ENCODE measurements around the gene MRM3.
"Not testable (repeated sequence)": the region's sequence is repeated elsewhere in the genome, so short reads cannot be mapped to it uniquely, and the experiment has no call there.

Gene MRM3

DNA sequence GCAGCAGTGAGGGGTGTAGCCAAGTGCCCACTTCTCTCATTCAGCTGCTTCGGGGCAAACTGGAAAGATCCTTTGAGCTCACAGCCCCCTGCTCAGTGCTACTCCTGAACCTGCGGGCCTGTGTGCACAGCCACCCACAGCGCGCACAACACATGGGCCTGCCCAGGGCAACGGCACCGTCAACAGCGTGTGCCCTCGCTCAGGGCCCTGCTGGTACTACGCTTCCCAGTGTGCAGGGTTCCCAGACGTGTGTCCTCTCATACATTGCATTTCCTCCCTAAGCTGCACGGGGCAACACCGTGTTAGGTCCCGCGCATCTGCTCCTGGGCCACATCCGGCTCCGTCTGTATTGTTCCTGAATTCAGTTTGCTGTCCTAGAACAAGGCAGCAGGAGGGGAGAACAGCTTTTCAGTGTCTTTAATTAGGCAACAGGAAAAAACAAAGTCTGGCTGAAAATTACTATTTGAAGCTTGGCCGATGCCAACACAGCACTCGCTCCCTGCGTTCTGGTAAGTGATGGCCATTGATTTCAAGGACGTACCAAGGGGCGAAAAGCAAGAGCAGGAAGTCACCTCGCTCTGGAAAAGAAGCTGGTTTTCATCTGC is 15.2 kb downstream of the MRM3 start:
- H3K27ac Mint-ChIP-seq: no peak overlapping the region
- H3K36me3 Mint-ChIP-seq (ENCODE audit: low read depth): no peaks in the 10 kb centered on the region
- peaks cover 7% of the 10 kb centered on the region for H3K4me1 Mint-ChIP-seq (ENCODE audit: low read depth)
- no peak overlapping the region for H3K4me3 Mint-ChIP-seq
- no peaks in the 10 kb centered on the region for H3K9me3 Mint-ChIP-seq
- H3K27me3 Mint-ChIP-seq (ENCODE audit: low read depth): no peaks in the 10 kb centered on the region

DNA sequence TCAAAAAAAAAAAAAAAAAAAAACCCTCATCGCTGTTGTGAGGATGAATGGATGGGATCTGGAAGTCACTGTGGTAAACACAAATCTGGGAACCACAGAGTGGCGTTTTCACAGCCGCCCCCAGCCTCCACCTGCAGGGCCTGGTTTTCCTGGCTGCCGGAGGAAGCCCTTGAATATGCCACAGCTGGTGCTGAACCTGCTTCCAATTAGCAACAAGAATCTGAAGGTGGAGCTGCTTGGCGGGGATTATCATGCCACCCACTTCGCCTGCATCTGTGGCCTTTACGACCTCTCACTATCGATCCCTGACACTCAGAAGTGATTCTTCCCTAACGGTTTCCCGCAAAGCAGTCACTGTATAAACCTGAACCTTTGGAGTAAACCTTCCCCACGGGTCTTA is 16.1 kb downstream of the MRM3 start:
- Mint-ChIP-seq H3K27ac (no peak overlapping the region), H3K4me3 (no peak overlapping the region), H3K9me3 (no peaks in the 10 kb centered on the region), H3K27me3 (ENCODE audit: low read depth) (no peaks in the 10 kb centered on the region), H3K36me3 (ENCODE audit: low read depth) (no peaks in the 10 kb centered on the region), H3K4me1 (ENCODE audit: low read depth) (peaks cover 7% of the 10 kb centered on the region)

DNA sequence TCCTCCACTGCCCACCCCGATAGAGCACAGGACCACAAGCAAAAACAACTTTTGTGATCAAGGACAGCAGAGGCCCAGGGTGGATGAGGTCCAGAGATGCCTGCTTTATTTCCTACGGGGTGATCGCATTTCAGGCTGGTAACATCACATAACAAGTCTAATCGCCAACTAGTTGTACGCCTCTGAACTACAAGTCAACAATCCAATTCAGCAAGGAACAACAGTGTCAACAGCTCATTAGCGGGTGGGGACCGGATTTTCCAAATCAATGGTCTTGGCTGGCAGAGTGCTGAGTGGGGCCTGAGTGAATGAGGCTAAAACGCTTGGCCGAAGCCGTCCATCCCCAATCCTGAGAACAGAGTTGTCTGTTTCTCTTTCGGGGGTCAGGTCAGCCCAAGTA is 17.1 kb downstream of the MRM3 start:
- H3K36me3 Mint-ChIP-seq (ENCODE audit: low read depth): no peaks in the 10 kb centered on the region
- H3K27me3 Mint-ChIP-seq (ENCODE audit: low read depth): no peaks in the 10 kb centered on the region
- peaks cover 7% of the 10 kb centered on the region for H3K4me1 Mint-ChIP-seq (ENCODE audit: low read depth)
- no peak overlapping the region for H3K4me3 Mint-ChIP-seq
- H3K9me3 Mint-ChIP-seq: no peaks in the 10 kb centered on the region
- H3K27ac Mint-ChIP-seq: no peak overlapping the region

DNA sequence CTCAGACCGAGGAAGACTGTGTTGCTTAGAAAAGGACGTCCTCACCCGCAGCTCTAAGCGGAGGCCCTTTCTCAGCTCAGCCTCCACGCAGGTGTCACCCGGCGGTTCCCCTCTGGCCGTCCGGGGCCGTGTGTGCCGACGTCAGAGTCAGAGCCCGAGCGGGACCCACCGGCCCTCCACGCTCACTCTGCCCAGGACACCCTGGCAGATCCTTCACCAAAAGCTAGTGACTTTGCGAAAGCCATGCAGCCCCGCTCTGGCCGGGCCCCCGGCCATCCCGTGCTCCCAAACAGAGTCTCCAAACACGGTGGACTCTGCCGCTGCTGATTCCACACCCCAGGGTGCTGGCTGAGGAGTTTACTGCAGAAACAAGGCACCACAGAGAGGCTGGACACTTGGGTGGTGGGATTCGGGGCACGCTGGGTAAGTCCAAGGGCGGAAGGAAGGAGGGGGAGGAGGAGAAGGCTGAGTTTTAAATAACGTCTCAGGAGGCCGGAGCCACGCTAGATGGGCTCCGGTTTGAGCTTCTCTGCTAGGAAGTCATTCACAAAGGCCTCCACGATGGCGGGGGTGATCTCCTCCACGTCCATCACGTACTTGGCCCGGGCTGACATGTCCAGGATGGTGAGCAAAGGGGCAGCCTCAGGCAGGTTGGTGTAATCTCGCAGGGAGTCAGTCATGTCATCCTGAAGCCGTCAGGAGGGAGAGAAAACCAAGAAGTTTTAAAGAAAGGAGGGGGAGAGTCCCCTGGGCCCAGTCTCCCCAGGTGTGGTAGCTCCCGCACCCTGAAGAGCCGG is 18.5 kb downstream of the MRM3 start:
- no peaks in the 10 kb centered on the region for H3K4me1 Mint-ChIP-seq (ENCODE audit: low read depth)
- no peaks in the 10 kb centered on the region for H3K9me3 Mint-ChIP-seq
- H3K4me3 Mint-ChIP-seq: no peak overlapping the region
- no peak overlapping the region for H3K27ac Mint-ChIP-seq
- H3K27me3 Mint-ChIP-seq (ENCODE audit: low read depth): no peaks in the 10 kb centered on the region
- H3K36me3 Mint-ChIP-seq (ENCODE audit: low read depth): no peaks in the 10 kb centered on the region

DNA sequence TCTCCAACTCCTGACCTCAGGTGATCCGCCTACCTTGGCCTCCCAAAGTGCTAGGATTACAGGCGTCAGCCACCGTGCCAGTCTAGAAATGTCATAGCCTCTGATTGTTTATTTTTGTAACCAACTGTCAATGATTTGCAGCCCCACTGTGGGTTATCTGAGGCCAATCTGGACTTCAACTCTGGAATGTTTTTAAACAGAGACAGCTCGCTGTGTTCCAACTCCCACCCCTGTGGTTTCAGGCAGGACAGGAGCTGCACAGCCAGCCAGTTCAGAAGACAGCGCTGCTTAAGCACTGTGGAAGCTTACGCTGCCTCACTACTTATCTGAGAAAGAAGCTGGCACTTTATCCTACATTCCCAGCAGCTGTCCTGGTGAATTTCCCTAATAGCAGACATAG is 19.5 kb downstream of the MRM3 start:
- Mint-ChIP-seq H3K4me1 (ENCODE audit: low read depth) (no peaks in the 10 kb centered on the region), H3K9me3 (no peaks in the 10 kb centered on the region), H3K27ac (no peak overlapping the region), H3K36me3 (ENCODE audit: low read depth) (no peaks in the 10 kb centered on the region), H3K4me3 (no peak overlapping the region), H3K27me3 (ENCODE audit: low read depth) (no peaks in the 10 kb centered on the region)

DNA sequence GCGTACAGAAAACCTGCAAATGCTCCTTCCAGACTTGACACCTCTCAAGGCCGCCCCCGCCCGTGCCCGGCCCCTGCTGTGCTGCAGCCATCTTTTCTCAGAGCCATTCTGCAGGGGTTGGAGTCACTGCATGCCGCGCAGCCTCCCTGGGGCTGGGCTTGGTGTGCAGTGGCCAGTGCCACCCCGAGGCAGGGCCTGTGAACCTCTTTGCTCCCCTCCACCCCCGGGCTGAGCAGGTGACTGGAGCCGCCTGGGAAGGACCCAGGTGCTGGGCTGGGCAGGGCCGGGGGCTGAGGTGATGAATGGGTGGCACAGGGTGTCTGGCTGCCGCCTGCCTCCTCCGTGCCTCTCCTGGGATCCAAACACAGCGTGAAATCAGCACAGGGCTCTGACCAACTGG is 20.3 kb downstream of the MRM3 start:
- no peaks in the 10 kb centered on the region for H3K4me1 Mint-ChIP-seq (ENCODE audit: low read depth)
- no peaks in the 10 kb centered on the region for H3K36me3 Mint-ChIP-seq (ENCODE audit: low read depth)
- no peak overlapping the region for H3K4me3 Mint-ChIP-seq
- H3K27ac Mint-ChIP-seq: no peak overlapping the region
- H3K9me3 Mint-ChIP-seq: no peaks in the 10 kb centered on the region
- no peaks in the 10 kb centered on the region for H3K27me3 Mint-ChIP-seq (ENCODE audit: low read depth)

DNA sequence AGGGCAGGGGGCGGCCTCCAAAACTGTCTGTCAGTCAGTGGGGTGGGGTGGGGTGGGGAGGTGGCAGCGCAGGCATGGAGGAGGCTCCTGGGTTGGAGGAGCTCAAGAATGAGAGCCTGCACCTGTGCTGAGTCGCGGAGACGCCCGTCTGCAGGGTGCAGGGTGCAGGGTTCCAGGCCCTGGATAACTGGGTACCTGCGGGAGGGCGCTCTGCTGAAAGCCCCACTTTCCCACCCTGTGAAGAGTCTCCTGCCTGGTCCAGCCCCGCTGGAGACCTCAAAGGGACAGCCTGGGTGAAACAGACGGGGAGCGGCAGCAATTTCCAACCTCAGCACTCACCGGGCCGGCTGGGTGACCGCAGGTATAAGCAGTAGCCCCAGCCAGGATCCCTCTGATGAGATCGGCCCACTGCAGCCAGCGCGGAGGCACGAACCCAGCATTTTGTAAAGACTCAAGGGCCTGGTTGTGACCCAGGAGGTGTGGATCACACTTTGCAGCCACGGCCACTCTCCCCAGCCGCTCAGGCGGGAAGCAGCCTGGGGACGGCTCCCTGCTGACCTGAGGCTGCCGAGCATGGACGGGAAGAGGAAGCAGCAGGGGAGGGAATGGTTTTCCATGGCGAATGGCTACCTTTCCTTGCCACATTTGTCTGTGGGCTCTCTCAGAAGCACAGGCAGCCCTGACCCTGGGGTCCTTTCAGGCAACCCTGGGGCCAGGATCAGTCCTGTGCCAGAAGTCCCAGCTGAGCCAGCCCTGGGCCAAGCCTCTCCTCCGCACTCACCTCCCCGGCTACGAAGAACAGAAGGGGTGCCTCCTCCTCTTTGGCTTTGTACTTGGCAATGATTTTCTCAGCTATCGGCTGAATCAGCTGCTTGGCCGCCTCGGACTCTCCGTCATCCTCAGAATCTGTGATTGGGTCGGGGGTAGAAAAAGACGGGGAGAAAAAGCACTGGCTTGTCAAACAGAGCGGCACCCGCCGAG is 21.0 kb downstream of the MRM3 start:
- H3K27ac Mint-ChIP-seq: no peak overlapping the region
- H3K9me3 Mint-ChIP-seq: no peaks in the 10 kb centered on the region
- no peaks in the 10 kb centered on the region for H3K27me3 Mint-ChIP-seq (ENCODE audit: low read depth)
- H3K4me3 Mint-ChIP-seq: no peak overlapping the region
- no peaks in the 10 kb centered on the region for H3K4me1 Mint-ChIP-seq (ENCODE audit: low read depth)
- H3K36me3 Mint-ChIP-seq (ENCODE audit: low read depth): no peaks in the 10 kb centered on the region

DNA sequence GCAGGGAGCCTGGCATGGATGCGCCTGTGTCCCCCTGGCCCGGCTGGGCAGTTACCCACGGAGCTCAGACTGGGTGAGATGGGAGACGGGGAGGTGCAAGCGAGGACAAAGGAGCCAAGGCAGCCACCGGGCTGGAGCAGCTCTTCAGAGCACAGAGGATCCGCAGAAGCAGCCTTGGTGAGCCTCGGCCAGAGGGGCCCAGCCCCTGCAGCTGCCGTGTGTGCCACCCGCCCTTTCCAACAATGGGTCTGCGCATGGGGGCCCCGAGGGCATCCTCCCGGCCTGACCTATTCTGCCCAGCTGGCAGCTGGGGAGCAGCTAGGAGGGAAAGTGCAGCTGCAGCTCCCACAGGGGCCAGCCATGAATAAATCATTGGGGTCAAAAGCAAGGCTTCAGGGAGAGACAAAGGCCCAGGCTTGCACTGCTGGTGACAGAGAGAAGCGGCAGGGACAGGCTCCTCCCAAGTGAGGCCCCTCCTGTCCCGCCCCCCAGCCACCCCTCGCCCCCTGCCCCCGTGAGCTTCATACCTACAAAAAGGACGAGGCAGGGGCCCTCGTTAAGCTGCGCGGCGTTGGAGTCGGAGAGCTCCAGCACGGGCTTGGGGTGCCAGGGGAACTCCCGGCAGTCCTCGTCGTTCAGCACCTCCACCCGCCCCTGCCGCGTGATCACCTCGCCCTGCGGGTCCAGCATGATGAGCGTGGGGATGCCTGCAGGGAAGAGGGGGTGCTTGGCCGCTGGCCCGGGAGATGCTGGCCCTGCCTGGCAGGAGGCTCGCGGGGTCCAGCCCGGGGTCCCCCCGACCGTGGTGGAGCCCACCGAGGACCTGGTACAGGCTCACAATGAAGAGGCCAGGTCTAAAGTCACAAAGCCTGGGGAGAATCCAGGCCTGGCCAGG is 22.6 kb downstream of the MRM3 start:
- H3K9me3 Mint-ChIP-seq: no peaks in the 10 kb centered on the region
- no peak overlapping the region for H3K4me3 Mint-ChIP-seq
- H3K4me1 Mint-ChIP-seq (ENCODE audit: low read depth): no peaks in the 10 kb centered on the region
- no peaks in the 10 kb centered on the region for H3K27me3 Mint-ChIP-seq (ENCODE audit: low read depth)
- no peak overlapping the region for H3K27ac Mint-ChIP-seq
- no peaks in the 10 kb centered on the region for H3K36me3 Mint-ChIP-seq (ENCODE audit: low read depth)

DNA sequence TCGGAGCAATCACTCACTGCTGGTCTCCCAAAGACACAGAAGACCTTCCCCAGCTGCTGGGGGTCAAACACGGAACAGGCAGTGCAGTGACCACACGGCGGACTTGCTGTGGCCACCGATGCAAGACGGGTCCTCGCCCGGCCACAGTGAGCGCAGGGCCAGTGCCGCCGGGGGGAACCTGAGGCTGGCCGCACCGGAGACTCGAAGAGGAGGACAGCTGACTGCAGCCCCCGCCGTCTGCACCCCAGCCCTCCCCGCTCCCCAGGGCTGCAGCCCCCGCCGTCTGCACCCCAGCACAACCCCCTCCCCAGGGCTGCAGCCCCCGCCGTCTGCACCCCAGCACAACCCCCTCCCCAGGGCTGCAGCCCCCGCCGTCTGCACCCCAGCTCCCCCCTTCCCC is 23.7 kb downstream of the MRM3 start:
- H3K36me3 Mint-ChIP-seq (ENCODE audit: low read depth); H3K27ac Mint-ChIP-seq; H3K4me3 Mint-ChIP-seq; H3K4me1 Mint-ChIP-seq (ENCODE audit: low read depth); H3K9me3 Mint-ChIP-seq; H3K27me3 Mint-ChIP-seq (ENCODE audit: low read depth): not testable (repeated sequence)

DNA sequence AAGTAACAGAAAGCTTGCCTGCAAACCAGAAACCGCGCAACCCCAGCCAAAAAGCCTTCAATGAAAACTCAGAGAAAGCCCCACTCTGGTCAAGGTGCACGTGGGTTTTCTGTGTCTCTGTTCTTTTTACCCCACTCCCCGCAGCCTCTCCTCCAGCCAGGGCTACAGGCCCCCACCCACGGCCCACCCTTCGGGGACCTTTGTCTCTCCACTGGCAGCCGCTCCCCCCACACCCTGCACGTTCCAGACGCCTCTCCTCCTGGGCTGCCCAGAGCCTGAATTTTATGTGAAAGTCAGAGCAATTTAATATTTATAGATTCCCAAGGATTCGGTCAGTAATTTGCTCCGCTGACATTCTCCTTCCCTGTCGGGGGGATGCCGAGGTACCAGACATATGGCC is 24.2 kb downstream of the MRM3 start:
- Mint-ChIP-seq H3K36me3 (ENCODE audit: low read depth) (no peaks in the 10 kb centered on the region), H3K9me3 (no peaks in the 10 kb centered on the region), H3K27me3 (ENCODE audit: low read depth) (no peaks in the 10 kb centered on the region), H3K4me1 (ENCODE audit: low read depth) (no peaks in the 10 kb centered on the region), H3K4me3 (no peak overlapping the region), H3K27ac (no peak overlapping the region)

DNA sequence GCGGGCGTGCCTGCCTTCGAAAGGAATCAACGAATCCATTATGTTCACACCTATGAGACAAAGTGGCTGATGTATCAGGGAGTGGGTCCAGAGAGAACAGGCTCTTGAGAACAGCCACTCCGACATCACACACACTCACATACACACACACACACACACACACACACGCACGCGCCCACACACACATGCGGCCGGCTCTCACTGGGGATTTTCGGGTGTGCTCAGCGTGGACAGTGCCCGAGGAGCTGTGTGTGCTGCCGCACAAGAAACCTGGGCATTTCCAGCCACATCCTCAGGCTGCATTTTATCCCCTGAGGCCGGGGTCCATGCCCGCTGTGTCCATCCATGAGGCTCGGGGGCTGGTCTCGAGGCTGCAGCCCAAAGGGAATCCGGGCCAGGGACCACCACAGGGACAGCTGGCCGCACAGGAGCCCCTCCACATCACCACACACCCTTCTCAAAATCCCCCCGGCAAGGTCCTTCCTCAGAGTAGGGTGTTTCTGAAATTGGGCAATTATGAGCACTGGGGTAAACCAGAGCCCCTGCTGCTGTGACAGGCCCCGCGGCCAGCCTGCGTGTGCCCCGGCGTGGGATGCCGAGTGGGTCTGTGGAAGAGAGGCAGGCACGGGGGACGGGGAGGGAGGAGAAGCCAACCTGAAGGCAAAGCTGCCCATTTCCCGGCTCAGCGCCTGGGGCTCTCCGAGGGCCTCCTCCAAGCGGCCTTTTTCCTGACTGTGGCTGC is 24.8 kb downstream of the MRM3 start:
- H3K36me3 Mint-ChIP-seq (ENCODE audit: low read depth): no peaks in the 10 kb centered on the region
- no peak overlapping the region for H3K27ac Mint-ChIP-seq
- no peaks in the 10 kb centered on the region for H3K9me3 Mint-ChIP-seq
- no peaks in the 10 kb centered on the region for H3K4me1 Mint-ChIP-seq (ENCODE audit: low read depth)
- no peaks in the 10 kb centered on the region for H3K27me3 Mint-ChIP-seq (ENCODE audit: low read depth)
- H3K4me3 Mint-ChIP-seq: no peak overlapping the region

DNA sequence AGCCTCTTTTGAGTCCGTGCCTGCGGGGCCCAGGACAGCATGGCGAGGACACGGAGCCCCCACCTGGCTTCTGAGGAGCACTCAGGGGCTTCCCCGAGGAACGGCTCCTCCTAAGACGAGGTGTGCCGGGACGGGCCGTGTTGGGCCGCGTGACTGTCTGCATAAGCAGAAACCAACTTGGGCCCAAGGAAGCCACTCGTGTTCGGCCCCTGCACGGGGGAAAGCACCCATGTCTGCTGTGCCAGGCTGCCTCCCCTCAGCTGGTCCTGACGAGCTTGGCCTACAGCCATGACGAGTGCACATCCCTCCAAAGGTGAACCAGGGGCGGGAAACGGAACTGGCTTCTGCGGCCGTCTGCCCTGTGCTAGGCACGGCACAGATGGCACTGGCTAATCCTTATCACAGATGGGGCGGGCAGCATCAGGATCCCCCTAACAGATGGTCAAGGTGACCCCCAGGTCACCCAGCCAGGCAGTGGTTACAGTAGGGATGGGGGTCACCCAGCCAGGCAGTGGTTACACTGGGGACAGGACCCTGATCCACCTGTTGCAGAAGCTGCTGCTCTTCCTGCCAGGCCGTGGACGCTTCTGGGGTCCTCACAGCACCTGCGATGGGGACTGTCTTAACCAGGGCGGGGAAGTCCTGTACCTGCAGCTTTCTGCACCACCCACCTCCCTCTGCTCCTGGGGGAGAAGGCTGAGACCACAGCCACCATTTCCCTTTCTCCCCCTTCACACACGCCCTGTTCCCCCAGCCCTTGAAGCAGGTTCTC is 25.6 kb downstream of the MRM3 start:
- Mint-ChIP-seq H3K9me3 (peaks cover 4% of the 10 kb centered on the region), H3K4me3 (no peak overlapping the region), H3K27ac (no peak overlapping the region), H3K4me1 (ENCODE audit: low read depth) (no peaks in the 10 kb centered on the region), H3K27me3 (ENCODE audit: low read depth) (no peaks in the 10 kb centered on the region), H3K36me3 (ENCODE audit: low read depth) (no peaks in the 10 kb centered on the region)

Data from T-helper 1 cell treated with Interleukin-12 subunit alpha and Interleukin-12 subunit beta and Interleukin-4 antibody, amounts not matched to agents 30 μg/mL and 1 μg/mL, for 36 hours (primary cell).